Cardiac fibroblast (primary cell): Measurements from ENCODE around the gene MBOAT2.
"Not testable (repeated sequence)": the region's sequence is repeated elsewhere in the genome, so short reads cannot be mapped to it uniquely, and the experiment has no call there.

Source experiments
- DNase-seq, 2 donors: peaks; one replicate each; pipeline versions ENCODE4 v3.0.0 to v3.0.0-alpha.2; 2010; ENCODE audit warnings: low read depth in 2 of 2
- H3K4me3 ChIP-seq, 2 donors: replicated peaks in 1 of 2; 1 replicate in 1 of 2; 2 replicates in 1 of 2; pipeline ENCODE4 v1.5.1; 2011; ENCODE audit warnings: low read depth in 2 of 2, low read length in 2 of 2, mild to moderate bottlenecking in 2 of 2, moderate library complexity in 1 of 2
- CTCF ChIP-seq: IDR thresholded peaks from one replicate; pipeline ENCODE4 v1.5.1; 2011; ENCODE audit warnings: low read depth, mild to moderate bottlenecking, low read length, inconsistent platforms

MBOAT2 gene

DNA sequence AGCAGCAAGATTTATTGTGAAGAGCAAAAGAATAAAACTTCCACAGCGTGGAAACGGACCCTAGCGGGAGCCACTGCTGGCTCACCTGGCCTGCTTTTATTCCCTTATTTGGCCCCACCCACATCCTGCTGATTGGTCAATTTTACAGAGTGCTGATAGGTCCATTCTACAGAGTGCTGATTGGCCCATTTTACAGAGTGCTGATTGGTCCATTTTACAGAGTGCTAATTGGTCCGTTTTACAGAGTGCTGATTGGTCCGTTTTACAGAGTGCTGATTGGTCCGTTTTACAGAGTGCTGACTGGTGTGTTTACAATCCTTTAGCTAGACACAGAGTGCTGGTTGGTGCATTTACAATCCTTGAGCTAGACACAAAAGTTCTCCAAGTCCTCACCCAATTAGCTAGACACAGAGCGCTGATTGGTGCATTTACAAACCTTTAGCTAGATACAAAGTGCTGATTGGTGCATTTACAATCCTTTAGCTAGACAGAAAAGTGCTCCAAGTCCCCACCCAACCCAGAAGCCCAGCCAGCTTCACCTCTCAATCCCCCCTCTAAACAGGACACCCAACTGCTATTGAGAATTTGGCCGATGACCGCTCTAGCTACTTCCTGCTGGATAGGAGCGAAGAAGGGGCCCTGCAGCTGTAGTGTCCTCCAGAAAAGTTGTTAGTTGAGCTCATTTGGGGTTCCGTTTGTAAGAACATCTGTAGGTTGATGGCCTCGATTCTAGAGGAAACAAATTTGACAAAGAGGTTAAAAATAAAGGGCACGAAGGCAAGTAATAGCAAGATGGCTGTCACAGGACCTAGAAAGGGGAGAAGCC, 108.2 kb downstream of the MBOAT2 start:
- not testable (repeated sequence) for H3K4me3 ChIP-seq, DNase-seq

- DNase-seq = peak in 1 of 2 donors; percentile 7
- no peak overlapping the region for H3K4me3 ChIP-seq
- no peak for TF ChIP-seq CTCF
These were observed 109.3 kb downstream of the MBOAT2 start for GRCh38 chr2:8893978-8894820.

GRCh38 chr2:8893474-8893873, 110.0 kb downstream of the MBOAT2 start:
- no peak for DNase-seq
- H3K4me3 ChIP-seq = no peak overlapping the region
- TF ChIP-seq CTCF = no peak

- no peak for DNase-seq
- no peak for TF ChIP-seq CTCF
- no peak overlapping the region for H3K4me3 ChIP-seq
These were observed 111.4 kb downstream of the MBOAT2 start for GRCh38 chr2:8892111-8892510.

DNA sequence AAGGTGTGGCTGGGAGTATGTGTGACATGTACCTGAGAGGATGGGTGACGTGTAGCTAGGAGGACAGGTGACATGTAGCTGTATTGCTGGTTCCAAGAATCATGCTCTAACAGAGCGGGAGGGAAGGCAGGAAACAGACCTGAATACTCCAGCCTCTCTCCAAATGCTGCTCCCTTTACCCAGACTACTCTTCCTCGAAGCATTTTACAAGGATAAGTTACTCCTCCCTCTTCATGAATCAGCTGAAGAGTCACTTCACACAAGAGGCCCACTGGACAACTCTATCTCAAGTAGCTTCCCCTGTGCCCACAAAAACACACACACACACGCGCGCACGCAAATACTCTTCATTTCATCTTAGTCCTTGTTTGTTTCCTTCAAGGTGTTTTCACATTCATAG, 113.5 kb downstream of the MBOAT2 start:
- no peak for DNase-seq
- no peak overlapping the region for H3K4me3 ChIP-seq
- TF ChIP-seq CTCF = no peak

- no peak for TF ChIP-seq CTCF
- H3K4me3 ChIP-seq = no peak overlapping the region
- DNase-seq = no peak
These were observed 114.5 kb downstream of the MBOAT2 start for GRCh38 chr2:8888963-8889362.

DNA sequence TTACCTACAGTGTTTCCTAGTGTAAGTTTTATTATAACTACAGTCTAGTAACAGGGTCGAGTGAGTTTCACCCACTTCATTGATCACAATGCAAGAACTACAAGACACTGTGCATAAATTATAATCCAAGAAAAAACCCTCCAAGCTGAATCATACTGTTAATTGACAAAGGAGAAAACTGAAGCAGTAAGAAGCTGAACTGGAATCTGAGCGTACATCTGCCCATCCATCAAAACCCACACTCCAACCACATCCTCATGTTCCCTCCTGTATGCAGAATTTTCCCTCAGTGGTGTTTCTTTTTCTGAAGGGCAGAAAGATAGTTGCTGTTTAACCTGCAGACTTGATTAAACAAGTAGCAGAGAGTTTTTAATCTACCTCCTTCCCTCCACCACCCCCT, 116.6 kb downstream of the MBOAT2 start:
- TF ChIP-seq CTCF = no peak
- no peak for DNase-seq
- no peak overlapping the region for H3K4me3 ChIP-seq
